ENCODE results near the gene UTS2. TPM values are rescaled to one million over a fixed set of nuclear protein-coding genes. Genes with fewer than 3 reads are reported as not detected.

UTS2 gene
- not detected for total RNA-seq

GRCh38 chr1:7852804-7853683 lies at the start of gene UTS2:
Gene UTS2 (minus strand): TSS chr1:7853065. CDS start chr1:7853003, 62 bp downstream.

Other genes starting within 250 kb of the UTS2 start
- gene VAMP3, start 81.8 kb downstream of the UTS2 start, total RNA-seq = 83.7 TPM
- gene PER3, start 68.8 kb downstream of the UTS2 start, total RNA-seq = 12.7 TPM
- 0.12 TPM for gene TNFRSF9, start 87.8 kb upstream of the UTS2 start, total RNA-seq
- 112 TPM for gene PARK7, start 108.6 kb upstream of the UTS2 start, total RNA-seq
- gene ERRFI1, start 173.2 kb upstream of the UTS2 start, total RNA-seq = 14.1 TPM

Measured in metanephros (tissue), 1 donor.